VCaP (cell line): ENCODE measurements around the gene ZNF41.

Source experiments
- H3K27ac ChIP-seq: fragments of 450-650 bp; 2 replicates; pipeline ENCODE4 v1.5.1; 2017
- CTCF ChIP-seq: fragments of 450-650 bp; conservative IDR thresholded peaks from 2 replicates; pipeline ENCODE4 v1.5.1; 2017; ENCODE audit warnings: mild to moderate bottlenecking, moderate library complexity

Gene ZNF41

GRCh38 chrX:47458528-47458927, 24.5 kb downstream of the ZNF41 start:
- no peak for TF ChIP-seq CTCF
- H3K27ac ChIP-seq, result no peak overlapping the region

DNA sequence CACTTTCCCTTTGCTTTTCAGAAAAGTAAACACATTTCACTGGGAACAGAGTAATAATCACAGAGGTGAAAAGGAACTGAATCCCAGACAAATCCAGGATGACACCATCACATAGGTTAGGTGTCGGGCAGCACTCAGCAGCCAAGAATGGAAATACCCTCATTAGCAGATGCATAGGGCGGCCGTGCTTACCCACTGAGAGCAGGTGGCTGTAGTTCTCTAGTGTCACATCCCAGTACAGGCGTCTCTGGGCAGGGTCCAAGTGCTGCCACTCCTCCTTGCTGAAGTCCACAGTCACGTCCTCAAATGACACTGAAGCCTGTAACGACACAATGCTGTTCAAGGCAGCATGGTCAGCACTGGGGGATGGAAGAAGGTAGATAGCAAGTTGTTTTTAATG, 26.9 kb downstream of the ZNF41 start:
- TF ChIP-seq CTCF, result no peak
- no peak overlapping the region for H3K27ac ChIP-seq

DNA sequence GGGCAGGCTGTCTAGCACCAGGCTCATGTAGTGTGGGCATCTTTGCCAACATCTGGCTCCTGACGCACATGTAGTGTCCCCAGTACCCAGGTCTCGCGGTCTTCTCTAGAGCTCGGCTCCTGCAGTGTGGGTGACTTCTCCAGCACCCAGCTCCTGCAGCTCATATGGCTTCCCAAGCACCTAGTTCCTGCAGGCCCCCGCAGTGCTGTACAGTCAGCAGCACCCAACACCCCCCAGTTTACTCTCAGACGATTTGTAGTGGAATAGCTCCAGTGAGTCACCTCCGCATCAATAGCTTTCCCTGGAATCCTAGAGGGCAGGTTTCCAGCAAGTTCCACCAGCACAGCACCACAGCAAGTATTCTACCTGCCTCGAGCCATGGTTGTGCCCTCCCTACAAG, 30.9 kb downstream of the ZNF41 start:
- TF ChIP-seq CTCF, result no peak
- no peak overlapping the region for H3K27ac ChIP-seq

DNA sequence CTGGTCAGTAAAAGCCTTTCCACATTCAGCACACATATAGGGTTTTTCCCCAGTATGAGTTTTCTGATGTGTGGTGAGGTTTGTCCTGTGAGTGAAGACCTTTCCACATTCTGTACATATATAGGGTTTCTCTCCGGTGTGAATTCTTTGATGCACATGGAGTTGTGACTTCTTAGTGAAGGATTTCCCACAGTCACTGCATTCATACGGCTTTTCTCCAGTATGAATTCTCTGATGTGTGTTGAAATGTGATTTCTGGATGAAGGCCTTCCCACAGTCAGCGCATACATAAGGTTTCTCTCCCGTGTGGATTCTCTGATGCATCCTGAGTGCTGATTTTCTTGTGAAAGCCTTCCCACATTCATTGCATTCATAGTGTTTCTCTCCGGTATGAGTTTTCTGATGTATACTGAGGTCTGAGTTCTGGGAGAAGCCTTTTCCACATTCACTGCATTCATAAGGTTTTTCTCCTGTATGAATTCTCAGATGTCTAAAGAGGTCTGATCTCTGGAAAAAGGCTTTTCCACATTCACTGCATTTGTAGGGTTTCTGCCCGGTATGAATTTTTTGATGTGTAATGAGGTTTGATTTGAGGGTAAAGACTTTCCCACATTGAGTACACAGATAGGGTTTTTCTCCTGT, 34.7 kb downstream of the ZNF41 start:
- no peak overlapping the region for H3K27ac ChIP-seq
- no peak for TF ChIP-seq CTCF

DNA sequence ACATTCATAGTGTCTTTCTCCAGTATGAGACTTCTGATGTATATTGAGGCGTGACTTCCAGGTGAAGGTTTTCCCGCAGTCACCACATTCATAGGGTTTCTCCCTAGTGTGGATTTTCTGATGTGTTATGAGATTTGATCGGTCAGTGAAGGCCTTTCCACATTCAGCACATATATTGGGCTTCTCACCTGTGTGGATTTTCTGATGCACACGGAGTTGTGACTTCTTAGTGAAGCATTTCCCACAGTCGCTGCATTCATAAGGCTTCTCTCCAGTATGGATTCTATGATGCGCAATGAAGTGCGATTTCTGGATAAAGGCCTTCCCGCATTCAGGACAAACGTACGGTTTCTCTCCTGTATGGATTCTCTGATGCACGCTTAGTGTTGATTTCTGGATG, 35.4 kb downstream of the ZNF41 start:
- TF ChIP-seq CTCF, result no peak
- H3K27ac ChIP-seq, result no peak overlapping the region

DNA sequence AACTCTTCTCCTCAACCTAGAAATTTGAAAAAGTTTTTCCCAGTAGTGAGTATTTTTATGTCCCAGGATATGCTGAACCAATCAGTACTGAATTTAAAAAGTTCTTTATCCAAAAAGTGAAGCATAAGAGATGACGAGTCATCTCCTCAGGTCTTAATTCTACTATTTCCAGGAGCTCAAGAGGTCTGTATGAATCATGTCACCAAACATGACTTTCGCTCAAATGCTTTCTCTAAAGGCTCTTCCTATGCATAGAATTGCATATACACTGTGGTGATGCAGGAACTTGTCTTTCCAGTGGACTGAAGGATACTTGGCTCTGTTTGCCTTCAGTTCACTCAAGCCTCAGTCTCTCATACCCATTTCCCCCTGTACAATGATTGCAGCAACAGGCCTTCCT, 36.1 kb downstream of the ZNF41 start:
- no peak overlapping the region for H3K27ac ChIP-seq
- no peak for TF ChIP-seq CTCF

GRCh38 chrX:47446431-47446830, 36.6 kb downstream of the ZNF41 start:
- H3K27ac ChIP-seq, result no peak overlapping the region
- TF ChIP-seq CTCF, result no peak

GRCh38 chrX:47430925-47431324, 52.1 kb downstream of the ZNF41 start:
- TF ChIP-seq CTCF, result no peak
- no peak overlapping the region for H3K27ac ChIP-seq
